GM06990 (cell line): ENCODE measurements around the gene E2F2.

Experiments used
- DNase-seq: peaks from one replicate; pipeline ENCODE4 v3.0.0-alpha.2; 2011; ENCODE audit not compliant: insufficient read length; ENCODE audit errors: extremely low read depth
- H3K27me3 ChIP-seq: replicated peaks from 2 replicates; pipeline ENCODE4 v1.6.0; 2011; ENCODE audit warnings: low read length; ENCODE audit not compliant: control insufficient read depth, insufficient read depth
- H3K36me3 ChIP-seq: 2 replicates; pipeline ENCODE4 v1.5.1; 2011; ENCODE audit warnings: low read length; ENCODE audit not compliant: control insufficient read depth, insufficient read depth
- H3K4me3 ChIP-seq: replicated peaks from 2 replicates; pipeline ENCODE4 v1.5.1; 2011; ENCODE audit warnings: low read depth, mild to moderate bottlenecking, control low read depth, low read length
- TF ChIP-seq, protein P1 (sequence below): IDR thresholded peaks from 2 replicates; pipeline ENCODE4 v1.5.1; 2011; ENCODE audit warnings: low read length, control low read depth, mild to moderate bottlenecking, inconsistent platforms; ENCODE audit not compliant: insufficient read depth, poor library complexity, severe bottlenecking

Gene E2F2

GRCh38 chr1:23492132-23492720 is 38.8 kb downstream of the E2F2 start:
- H3K36me3 ChIP-seq, result no peaks in the 10 kb centered on the region
- TF ChIP-seq, protein P1, sequence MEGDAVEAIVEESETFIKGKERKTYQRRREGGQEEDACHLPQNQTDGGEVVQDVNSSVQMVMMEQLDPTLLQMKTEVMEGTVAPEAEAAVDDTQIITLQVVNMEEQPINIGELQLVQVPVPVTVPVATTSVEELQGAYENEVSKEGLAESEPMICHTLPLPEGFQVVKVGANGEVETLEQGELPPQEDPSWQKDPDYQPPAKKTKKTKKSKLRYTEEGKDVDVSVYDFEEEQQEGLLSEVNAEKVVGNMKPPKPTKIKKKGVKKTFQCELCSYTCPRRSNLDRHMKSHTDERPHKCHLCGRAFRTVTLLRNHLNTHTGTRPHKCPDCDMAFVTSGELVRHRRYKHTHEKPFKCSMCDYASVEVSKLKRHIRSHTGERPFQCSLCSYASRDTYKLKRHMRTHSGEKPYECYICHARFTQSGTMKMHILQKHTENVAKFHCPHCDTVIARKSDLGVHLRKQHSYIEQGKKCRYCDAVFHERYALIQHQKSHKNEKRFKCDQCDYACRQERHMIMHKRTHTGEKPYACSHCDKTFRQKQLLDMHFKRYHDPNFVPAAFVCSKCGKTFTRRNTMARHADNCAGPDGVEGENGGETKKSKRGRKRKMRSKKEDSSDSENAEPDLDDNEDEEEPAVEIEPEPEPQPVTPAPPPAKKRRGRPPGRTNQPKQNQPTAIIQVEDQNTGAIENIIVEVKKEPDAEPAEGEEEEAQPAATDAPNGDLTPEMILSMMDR, result no peak
- no peak for DNase-seq

GRCh38 chr1:23489842-23490241 is 41.2 kb downstream of the E2F2 start:
- no peak for DNase-seq
- Histone ChIP-seq H3K36me3 (no peaks in the 10 kb centered on the region), H3K4me3 (no peak overlapping the region), H3K27me3 (0 out of 2 replicates have a peak, but pooled peaks cover 1% of the 10 kb centered on the region)
- TF ChIP-seq, protein P1, result no peak

More at GRCh38 chr1:23492132-23492720, 38.8 kb downstream of the E2F2 start:
- H3K4me3 ChIP-seq, result no peak overlapping the region
- no peaks in the 10 kb centered on the region for H3K27me3 ChIP-seq

GRCh38 chr1:23485002-23485332 is 46.1 kb downstream of the E2F2 start:
- no peak for DNase-seq
- TF ChIP-seq, protein P1, result no peak
- H3K4me3 ChIP-seq, result no peak overlapping the region
- no peaks in the 10 kb centered on the region for H3K36me3 ChIP-seq
- peaks cover 4% of the 10 kb centered on the region for H3K27me3 ChIP-seq

- DNase-seq, result peak; percentile 85
- TF ChIP-seq, protein P1, result no peak
- Histone ChIP-seq H3K4me3 (peak overlapping the region; percentile 66), H3K27me3 (peaks cover 4% of the 10 kb centered on the region), H3K36me3 (no peaks in the 10 kb centered on the region)
Observed at GRCh38 chr1:23484253-23485001, 46.6 kb downstream of the E2F2 start.

GRCh38 chr1:23483321-23484252 is 47.4 kb downstream of the E2F2 start, which contains the start of gene ASAP3:
Gene ASAP3, minus strand, starts transcription at chr1:23484179. Its CDS starts 46 bp downstream, at chr1:23484133.
- DNase-seq, result no peak
- TF ChIP-seq, protein P1, result peak; percentile 4
- Histone ChIP-seq H3K36me3 (no peaks in the 10 kb centered on the region), H3K27me3 (peaks cover 4% of the 10 kb centered on the region), H3K4me3 (peak within 1 kb of the TSS; percentile 66)
